HG03432 (cell line): ENCODE results near the gene BMP2K.
"Not testable (repeated sequence)": the region's sequence is repeated elsewhere in the genome, so short reads cannot be mapped to it uniquely, and the experiment has no call there.

Experiments
- ATAC-seq: cut with Tn5 transposase; IDR thresholded peaks from one replicate; pipeline ENCODE4 v1.9.1; 2021; ENCODE audit warnings: mild to moderate bottlenecking, moderate library complexity; ENCODE audit not compliant: unreplicated experiment

Gene BMP2K

DNA sequence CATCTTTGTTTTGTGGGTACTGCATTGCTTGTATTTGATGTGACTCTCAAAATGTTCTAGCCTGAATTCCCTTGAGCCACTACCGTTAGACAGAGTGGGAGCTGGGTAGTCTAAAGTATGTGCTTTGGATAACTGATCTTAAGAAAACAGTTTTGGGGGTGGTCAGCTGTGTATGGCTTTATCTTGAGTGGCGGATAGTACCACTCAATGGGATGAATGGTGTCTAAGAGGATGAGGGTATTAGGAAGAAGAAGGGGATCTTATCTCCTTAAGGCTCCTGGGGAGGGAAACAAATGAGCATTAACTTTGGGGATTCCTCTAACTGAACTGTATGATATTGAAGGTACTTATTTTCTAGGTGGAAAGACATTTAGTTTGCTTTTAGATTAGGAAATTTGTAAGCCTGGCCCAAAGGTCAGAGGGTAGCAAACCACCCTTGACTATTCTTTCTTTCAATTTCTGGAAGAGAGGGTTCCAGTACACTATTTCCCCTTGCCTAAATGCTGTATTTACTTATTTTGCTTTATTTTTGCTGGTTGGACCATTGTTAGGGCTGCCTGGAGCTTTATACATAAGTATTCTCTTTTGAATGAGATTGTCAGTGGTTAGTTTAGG is 11.3 kb downstream of the BMP2K start:
- no peak for ATAC-seq

DNA sequence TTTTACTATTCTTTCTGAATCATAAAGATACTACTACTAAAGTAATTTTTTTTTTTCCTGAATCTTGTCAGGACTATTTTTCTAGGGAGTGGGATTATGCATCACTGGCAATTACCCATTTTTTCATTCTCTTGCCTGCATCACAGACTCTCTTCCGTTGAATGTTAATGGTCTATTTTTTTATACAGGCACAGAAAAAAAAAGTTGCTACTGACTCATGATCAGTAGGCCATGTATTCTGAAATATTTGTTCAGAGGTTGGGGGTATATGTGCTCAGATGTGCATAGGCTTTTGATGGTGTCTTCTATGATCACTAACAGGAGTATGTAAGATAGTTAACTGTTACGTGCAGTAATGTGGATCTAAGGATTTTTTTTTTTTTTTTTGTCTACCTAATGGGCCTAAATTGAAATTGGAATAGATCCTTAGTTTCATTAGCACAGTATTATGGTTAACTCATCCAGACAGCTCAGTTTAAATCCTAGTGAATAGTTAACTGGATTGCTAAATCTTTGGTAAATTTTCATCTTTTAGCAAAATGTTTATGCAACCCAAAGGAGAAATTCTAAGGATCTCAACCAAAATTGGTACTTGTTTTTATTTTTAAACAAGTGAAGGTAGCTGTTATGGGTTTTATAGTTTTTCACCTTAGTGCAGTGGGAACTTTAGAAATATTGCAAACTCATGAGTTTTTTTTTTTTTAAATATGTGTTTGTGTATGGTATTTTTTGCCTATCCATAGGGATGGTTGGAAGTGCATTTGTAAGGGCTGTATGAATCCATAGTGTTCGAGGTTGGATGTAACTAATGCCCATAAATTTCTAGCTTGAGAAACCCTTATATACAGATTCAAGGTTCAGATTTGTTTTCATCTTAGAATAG is 12.1 kb downstream of the BMP2K start:
- ATAC-seq: no peak

DNA sequence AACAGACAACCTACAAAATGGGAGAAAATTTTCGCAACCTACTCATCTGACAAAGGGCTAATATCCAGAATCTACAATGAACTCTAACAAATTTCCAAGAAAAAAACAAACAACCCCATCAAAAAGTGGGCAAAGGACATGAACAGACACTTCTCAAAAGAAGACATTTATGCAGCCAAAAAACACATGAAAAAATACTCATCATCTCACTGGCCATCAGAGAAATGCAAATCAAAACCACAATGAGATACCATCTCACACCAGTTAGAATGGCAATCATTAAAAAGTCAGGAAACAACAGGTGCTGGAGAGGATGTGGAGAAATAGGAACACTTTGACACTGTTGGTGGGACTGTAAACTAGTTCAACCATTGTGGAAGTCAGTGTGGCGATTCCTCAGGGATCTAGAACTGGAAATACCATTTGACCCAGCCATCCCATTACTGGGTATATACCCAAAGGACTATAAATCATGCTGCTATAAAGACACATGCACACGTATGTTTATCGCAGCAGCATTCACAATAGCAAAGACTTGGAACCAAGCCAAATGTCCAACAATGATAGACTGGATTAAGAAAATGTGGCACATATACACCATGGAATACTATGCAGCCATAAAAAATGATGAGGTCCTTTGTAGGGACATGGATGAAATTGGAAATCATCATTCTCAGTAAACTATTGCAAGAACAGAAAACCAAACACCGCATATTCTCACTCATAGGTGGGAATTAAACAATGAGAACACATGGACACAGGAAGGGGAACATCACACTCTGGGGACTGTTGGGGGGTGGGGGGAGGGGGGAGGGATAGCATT is 19.7 kb downstream of the BMP2K start:
- ATAC-seq: not testable (repeated sequence)

- no peak for ATAC-seq
These were observed 20.4 kb downstream of the BMP2K start for GRCh38 chr4:78796526-78796925.

DNA sequence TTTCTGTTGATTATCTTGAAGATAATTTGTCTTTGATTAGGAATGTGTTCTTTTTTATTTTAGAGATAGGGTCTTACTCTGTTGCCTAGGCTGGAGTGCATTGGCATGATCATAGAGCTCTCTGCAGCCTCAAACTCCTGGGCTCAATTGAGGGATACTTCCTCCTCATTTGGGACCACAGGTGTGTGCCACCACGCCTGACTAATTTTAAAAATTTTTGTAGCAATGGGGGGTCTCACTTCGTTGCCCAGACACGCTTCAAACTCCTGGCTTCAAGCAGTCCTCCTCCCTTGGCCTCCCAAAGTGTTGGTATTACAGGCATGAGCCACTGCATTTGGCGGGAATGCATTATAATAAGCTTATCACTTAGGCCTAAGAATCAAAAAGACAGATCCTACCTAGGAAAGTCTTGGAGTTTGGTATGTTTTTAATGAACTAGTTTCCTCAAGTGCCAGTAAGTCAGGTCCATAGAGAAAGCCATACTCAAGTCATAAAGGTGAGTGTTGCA is 21.7 kb downstream of the BMP2K start:
- no peak for ATAC-seq

DNA sequence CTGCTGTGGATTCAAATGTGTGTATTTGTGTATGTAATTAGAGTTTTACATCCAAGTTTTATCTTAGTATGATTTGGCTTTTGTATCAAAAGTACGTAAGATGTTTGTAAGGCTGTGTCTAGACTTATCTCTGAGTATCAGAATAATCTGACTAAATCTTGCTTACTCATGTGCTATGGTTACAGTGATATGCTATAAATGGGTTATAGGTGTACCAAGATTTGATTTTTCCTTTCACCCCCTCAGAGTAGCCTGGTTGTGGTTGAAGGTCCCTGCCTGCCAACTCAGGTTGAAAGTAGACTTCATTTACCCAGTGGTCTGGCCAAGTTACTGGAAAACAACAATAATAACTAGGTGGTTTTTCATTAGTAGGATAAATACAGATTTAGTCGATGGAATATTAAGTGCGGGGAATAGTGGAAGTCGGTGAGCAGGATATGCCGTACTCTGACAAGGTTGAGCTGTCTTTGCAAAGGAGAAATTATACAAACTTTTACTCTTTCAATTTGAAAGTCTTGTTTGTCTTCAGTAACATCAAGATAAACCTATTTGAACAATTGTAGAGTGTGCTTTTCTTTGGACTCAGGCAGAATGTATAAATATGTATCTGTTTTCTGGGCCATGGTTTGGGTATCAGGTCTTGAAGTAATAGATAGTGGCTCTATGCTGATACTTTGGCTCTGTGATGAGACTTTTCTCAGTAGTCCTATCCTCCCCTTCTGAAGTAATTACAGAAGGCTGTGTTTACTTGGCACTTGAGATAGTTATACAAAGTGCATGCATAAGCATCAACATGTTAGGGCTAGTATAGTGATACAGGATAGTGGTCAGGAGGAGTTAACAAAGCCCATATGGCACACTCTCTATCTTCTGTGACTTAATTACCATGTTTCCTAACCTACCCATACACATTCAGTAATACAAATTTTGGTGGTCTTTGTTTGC is 23.7 kb downstream of the BMP2K start:
- ATAC-seq: peak; percentile 58

DNA sequence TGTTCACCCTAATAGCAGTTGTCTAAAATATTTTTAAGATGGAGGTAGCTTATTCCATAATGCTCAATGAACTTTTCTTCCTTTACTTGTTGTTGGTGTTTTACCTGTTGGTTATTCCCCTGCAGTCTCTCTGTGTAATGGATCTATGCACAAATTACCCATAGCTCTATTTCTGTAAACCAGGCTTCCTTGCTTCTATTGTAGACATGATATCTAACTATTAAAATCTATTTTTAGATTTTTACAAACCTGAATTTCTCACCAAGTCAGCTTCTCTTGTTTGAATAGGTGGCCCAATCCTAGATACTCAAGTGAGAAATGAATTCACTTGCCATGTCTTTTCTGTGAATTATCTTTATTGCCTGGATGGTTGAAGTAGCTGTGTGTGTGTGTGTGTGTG is 24.8 kb downstream of the BMP2K start:
- no peak for ATAC-seq

DNA sequence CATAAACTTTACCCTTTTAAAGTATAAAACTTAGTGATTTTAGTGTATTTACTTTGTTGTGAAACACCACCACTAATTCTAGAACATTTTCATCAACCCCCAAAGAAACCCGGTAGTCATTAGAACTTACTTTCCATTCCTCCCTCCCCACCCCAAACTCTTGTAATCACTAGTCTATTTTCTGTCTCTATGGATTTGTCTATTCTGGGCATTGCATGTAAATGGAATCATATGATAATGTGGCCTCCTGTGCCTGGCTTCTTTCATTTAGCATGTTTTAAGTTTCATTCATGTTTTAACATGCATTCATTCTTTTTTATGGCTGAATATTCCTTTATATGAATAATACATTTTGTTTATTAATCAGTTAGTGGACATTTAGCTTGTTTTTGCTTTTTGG is 27.8 kb downstream of the BMP2K start:
- ATAC-seq: no peak

- ATAC-seq: no peak
These were observed 30.9 kb downstream of the BMP2K start for GRCh38 chr4:78806943-78807460.

- ATAC-seq: no peak
These were observed 33.1 kb downstream of the BMP2K start for GRCh38 chr4:78809295-78809694.

GRCh38 chr4:78809928-78810835 is 34.0 kb downstream of the BMP2K start:
- no peak for ATAC-seq

- no peak for ATAC-seq
These were observed 34.9 kb downstream of the BMP2K start for GRCh38 chr4:78811034-78811433.

DNA sequence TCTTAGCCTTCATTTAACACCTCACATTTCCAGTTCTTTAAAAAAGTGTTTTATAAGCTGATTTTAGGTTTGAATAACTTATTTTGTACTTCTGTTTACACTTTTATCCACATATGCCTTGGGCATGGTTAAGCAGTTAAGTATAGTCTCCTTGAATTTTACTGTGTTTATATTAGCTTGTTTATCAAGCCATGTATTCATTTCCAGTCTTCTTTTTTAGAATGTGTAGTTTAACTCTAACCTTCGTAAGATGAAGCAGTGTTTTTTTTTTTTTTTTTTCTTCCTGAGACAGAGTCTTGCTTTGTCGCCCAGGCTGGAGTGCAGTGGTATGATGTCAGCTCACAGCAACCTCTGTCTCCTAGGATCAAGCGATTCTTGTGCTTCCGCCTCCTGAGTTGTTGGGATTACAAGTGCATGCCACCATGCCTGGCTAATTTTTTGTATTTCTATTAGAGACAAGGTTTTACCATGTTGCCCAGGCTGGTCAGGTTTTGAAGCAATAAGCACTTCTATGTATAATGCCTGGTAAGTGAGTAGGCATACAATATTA is 42.5 kb downstream of the BMP2K start:
- no peak for ATAC-seq

DNA sequence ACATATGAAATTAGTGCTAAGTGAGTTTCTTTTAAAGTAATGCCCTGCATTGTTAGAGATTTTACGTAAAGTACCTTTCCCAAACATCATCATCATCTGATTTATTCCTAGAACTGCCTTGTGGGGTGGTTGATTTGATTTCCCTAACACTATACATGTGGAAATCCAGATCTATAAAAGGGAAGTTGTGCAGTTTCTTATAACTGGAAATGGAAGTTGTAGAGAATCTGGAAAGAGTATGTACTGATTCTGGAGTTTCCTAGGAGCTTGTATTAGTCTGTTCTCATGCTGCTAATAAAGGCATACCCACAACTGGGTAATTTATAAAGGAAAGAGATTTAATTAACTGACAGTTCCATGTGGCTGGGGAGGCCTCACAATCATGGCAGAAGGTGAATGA is 47.9 kb downstream of the BMP2K start:
- no peak for ATAC-seq

- ATAC-seq: no peak
These were observed 51.0 kb downstream of the BMP2K start for GRCh38 chr4:78827191-78827590.

GRCh38 chr4:78829296-78829695 is 53.1 kb downstream of the BMP2K start:
- no peak for ATAC-seq

DNA sequence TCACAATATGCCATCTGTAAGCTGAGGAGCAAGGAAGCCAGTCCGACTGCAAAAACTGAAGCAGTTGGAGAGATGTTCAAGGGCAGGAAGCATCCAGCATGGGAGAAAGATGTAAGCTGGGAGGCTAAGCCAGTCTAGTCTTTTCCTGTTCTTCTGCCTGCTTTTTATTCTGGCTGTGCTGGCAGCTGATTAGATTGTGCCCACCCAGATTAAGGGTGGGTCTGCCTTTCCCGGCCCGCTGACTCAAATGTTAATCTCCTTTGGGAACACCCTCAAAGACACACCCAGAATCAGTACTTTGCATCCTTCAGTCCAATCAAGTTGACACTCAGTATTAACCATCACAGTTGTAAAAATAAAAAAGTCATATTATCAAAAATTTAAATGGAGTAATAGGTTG is 63.5 kb downstream of the BMP2K start:
- ATAC-seq: not testable (repeated sequence)

DNA sequence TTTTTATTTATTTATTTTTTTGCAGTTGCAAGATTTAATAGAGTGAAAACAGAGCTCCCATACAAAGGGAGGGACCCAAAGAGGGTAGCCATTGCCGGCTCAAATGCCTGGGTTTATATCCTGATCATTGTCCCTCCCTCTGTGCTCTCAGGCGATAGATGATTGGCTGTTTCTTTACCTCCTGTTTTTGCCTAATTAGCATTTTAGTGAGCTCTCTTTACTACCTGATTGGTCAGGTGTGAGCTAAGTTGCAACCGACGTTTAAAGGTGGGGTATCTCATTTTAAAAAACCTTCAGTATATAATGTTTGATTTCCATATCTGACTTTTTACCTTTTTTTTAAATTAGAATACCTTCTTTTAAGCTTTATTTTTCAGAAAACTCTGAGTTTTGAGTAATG is 64.1 kb downstream of the BMP2K start:
- not testable (repeated sequence) for ATAC-seq

GRCh38 chr4:78845472-78845871 is 69.3 kb downstream of the BMP2K start:
- peak; percentile 89 for ATAC-seq
